ENCODE measurements around the gene MFSD6.

Gene MFSD6

GRCh38 chr2:190489475-190489874 is 81.3 kb downstream of the MFSD6 start (continued):
- no peak for TF ChIP-seq ZBTB49 (tag by site-specific recombination; IDR thresholded peaks at IDR 0.05; ENCODE audit: low read depth)
- no peak for TF ChIP-seq ZEB2 (tag by site-specific recombination; IDR thresholded peaks at IDR 0.05)
- no peak for TF ChIP-seq KLF17 (tag by site-specific recombination; IDR thresholded peaks at IDR 0.05)
- TF ChIP-seq ZNF837 (tag by site-specific recombination; IDR thresholded peaks at IDR 0.05): no peak
- no peak for TF ChIP-seq ZFP41 (tag by site-specific recombination; IDR thresholded peaks at IDR 0.05; ENCODE audit: borderline replicate concordance)
- no peak for TF ChIP-seq ZFP37 (tag by site-specific recombination; IDR thresholded peaks at IDR 0.05)
- TF ChIP-seq ZNF175 (tag by site-specific recombination; IDR thresholded peaks at IDR 0.05): no peak

GRCh38 chr2:190490502-190490901 is 82.3 kb downstream of the MFSD6 start:
- H3K4me1 ChIP-seq (ENCODE audit: control insufficient read depth, insufficient read depth, low read length): no peaks in the 10 kb centered on the region
- TF ChIP-seq, protein P1, sequence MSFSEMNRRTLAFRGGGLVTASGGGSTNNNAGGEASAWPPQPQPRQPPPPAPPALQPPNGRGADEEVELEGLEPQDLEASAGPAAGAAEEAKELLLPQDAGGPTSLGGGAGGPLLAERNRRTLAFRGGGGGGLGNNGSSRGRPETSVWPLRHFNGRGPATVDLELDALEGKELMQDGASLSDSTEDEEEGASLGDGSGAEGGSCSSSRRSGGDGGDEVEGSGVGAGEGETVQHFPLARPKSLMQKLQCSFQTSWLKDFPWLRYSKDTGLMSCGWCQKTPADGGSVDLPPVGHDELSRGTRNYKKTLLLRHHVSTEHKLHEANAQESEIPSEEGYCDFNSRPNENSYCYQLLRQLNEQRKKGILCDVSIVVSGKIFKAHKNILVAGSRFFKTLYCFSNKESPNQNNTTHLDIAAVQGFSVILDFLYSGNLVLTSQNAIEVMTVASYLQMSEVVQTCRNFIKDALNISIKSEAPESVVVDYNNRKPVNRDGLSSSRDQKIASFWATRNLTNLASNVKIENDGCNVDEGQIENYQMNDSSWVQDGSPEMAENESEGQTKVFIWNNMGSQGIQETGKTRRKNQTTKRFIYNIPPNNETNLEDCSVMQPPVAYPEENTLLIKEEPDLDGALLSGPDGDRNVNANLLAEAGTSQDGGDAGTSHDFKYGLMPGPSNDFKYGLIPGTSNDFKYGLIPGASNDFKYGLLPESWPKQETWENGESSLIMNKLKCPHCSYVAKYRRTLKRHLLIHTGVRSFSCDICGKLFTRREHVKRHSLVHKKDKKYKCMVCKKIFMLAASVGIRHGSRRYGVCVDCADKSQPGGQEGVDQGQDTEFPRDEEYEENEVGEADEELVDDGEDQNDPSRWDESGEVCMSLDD (tag by site-specific recombination; IDR thresholded peaks at IDR 0.05): no peak
- TF ChIP-seq ZNF155 (tag by site-specific recombination; IDR thresholded peaks at IDR 0.05) (no peak), ZNF571 (tag by site-specific recombination; IDR thresholded peaks at IDR 0.05) (no peak), ZNF560 (tag by site-specific recombination; IDR thresholded peaks at IDR 0.05; ENCODE audit: borderline replicate concordance) (no peak), TRIM28 (IDR thresholded peaks at IDR 0.05; ENCODE audit: borderline replicate concordance, low read length) (no peak), ZNF530 (tag by site-specific recombination; IDR thresholded peaks at IDR 0.05; ENCODE audit: low read depth) (no peak), ZNF747 (tag by site-specific recombination; IDR thresholded peaks at IDR 0.05) (no peak), ZNF792 (tag by site-specific recombination; IDR thresholded peaks at IDR 0.05) (no peak), MZF1 (tag by site-specific recombination; IDR thresholded peaks at IDR 0.05; ENCODE audit: borderline replicate concordance) (no peak)
- H3K27ac ChIP-seq (ENCODE audit: extremely low read depth, low read depth, low read length): no peak overlapping the region
- POLR2A ChIA-PET: interaction anchor here (0.6 kb wide), 1 partner anchor 86 kb away, joined by 7 read pairs; no protein-coding TSS in a partner anchor
- CTCF ChIA-PET: no interaction called here
- H3K36me3 ChIP-seq (ENCODE audit: control insufficient read depth in 2 of 2, insufficient read depth in 1 of 2, low read length in 2 of 2): peaks cover 0 to 15% of the 10 kb centered on the region in 2 experiments; a peak in 1 of 3 replicates
- H3K9me3 ChIP-seq (ENCODE audit: control insufficient read depth, insufficient read depth, low read depth, low read length): no peaks in the 10 kb centered on the region
- H3K4me3 ChIP-seq (ENCODE audit: low read depth, low read length): no peak overlapping the region

DNA sequence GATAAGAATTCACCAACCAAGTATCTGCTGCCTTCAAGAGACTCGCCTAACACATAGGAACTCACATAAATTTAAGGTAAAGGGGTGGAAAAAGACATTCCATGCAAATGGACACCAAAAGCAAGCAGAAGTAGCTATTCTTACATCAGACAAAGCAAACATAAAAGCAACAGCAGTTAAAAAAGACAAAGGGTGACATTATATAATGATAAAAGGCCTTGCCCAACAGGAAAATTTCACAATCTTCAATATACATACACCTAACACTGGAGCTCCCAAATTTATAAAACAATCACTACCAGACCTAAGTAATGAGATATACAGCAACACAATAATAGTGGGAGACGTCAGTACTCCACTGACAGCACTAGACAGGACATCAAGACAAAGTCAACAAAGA is 84.9 kb downstream of the MFSD6 start:
- H3K27ac ChIP-seq (ENCODE audit: extremely low read depth, low read depth, low read length): no peak overlapping the region
- no peaks in the 10 kb centered on the region for H3K4me1 ChIP-seq (ENCODE audit: control insufficient read depth, insufficient read depth, low read length)
- ChIA-PET POLR2A (no interaction called here), CTCF (no interaction called here)
- H3K36me3 ChIP-seq (ENCODE audit: control insufficient read depth in 2 of 2, insufficient read depth in 1 of 2, low read length in 2 of 2): peaks cover 0 to 15% of the 10 kb centered on the region in 2 experiments; a peak in 2 of 3 replicates
- no peaks in the 10 kb centered on the region for H3K9me3 ChIP-seq (ENCODE audit: control insufficient read depth, insufficient read depth, low read depth, low read length)
- no peak overlapping the region for H3K4me3 ChIP-seq (ENCODE audit: low read depth, low read length)
- TF ChIP-seq ZNF639 (tag by site-specific recombination; IDR thresholded peaks at IDR 0.05) (no peak), BCL11B (tag by site-specific recombination; IDR thresholded peaks at IDR 0.05; ENCODE audit: low read depth) (no peak), ZNF610 (tag by site-specific recombination; IDR thresholded peaks at IDR 0.05; ENCODE audit: borderline replicate concordance) (no peak), ZNF544 (tag by site-specific recombination; IDR thresholded peaks at IDR 0.05) (no peak), ZNF404 (tag by site-specific recombination; IDR thresholded peaks at IDR 0.05) (no peak), ZNF266 (tag by site-specific recombination; IDR thresholded peaks at IDR 0.05; ENCODE audit: low read depth) (no peak), REPIN1 (tag by site-specific recombination; IDR thresholded peaks at IDR 0.05; ENCODE audit: low read depth) (no peak), KLF9 (tag by site-specific recombination; IDR thresholded peaks at IDR 0.05; ENCODE audit: low read depth) (no peak)
- TF ChIP-seq, protein P2, sequence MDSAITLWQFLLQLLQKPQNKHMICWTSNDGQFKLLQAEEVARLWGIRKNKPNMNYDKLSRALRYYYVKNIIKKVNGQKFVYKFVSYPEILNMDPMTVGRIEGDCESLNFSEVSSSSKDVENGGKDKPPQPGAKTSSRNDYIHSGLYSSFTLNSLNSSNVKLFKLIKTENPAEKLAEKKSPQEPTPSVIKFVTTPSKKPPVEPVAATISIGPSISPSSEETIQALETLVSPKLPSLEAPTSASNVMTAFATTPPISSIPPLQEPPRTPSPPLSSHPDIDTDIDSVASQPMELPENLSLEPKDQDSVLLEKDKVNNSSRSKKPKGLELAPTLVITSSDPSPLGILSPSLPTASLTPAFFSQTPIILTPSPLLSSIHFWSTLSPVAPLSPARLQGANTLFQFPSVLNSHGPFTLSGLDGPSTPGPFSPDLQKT (IDR thresholded peaks at IDR 0.05; ENCODE audit: borderline replicate concordance, low read depth, low read length): no peak
- TF ChIP-seq, protein P3, sequence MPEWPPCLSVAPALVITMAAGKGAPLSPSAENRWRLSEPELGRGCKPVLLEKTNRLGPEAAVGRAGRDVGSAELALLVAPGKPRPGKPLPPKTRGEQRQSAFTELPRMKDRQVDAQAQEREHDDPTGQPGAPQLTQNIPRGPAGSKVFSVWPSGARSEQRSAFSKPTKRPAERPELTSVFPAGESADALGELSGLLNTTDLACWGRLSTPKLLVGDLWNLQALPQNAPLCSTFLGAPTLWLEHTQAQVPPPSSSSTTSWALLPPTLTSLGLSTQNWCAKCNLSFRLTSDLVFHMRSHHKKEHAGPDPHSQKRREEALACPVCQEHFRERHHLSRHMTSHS (tag by site-specific recombination; IDR thresholded peaks at IDR 0.05): no peak
